Stimulated activated effector memory CD8-positive, alpha-beta T cell treated with anti-CD3 and anti-CD28 coated beads, Interleukin-12 subunit alpha, Interleukin-12 subunit beta, amount 100 ng/mL, for 72 hours (primary cell): ENCODE data around the gene LMNB1.
A peak's percentile ranks its signal among the peaks of the same experiment; 100 is the strongest.
"Not testable (repeated sequence)": the region's sequence is repeated elsewhere in the genome, so short reads cannot be mapped to it uniquely, and the experiment has no call there.

Source experiments
- ATAC-seq: fragments of 150-1000 bp; cut with Tn5 transposase; 2 replicates; pipeline ENCODE4 v1.10.0; 2021
- DNase-seq, 2 donors: peaks; one replicate each; pipeline ENCODE4 v3.0.0; 2021 to 2022; ENCODE audit warnings: low spot score in 2 of 2
- H3K27ac Mint-ChIP-seq: one replicate; pipeline ENCODE4 v1.8.0; 2022; ENCODE audit warnings: mild to moderate bottlenecking, mixed read lengths
- H3K36me3 Mint-ChIP-seq: one replicate; pipeline ENCODE4 v1.8.0; 2022; ENCODE audit warnings: mild to moderate bottlenecking, mixed read lengths
- H3K4me1 Mint-ChIP-seq: one replicate; pipeline ENCODE4 v1.8.0; 2022; ENCODE audit warnings: mixed read lengths
- H3K4me3 Mint-ChIP-seq: one replicate; pipeline ENCODE4 v1.8.0; 2022; ENCODE audit warnings: mild to moderate bottlenecking, mixed read lengths
- H3K9me3 Mint-ChIP-seq: one replicate; pipeline ENCODE4 v1.8.0; 2022; ENCODE audit warnings: mixed read lengths

LMNB1 gene

GRCh38 chr5:126805063-126805462 lies 28.1 kb downstream of the LMNB1 start:
- H3K4me1 Mint-ChIP-seq: peaks cover 26% of the 10 kb centered on the region
- peak overlapping the region; percentile 32 for H3K27ac Mint-ChIP-seq
- ATAC-seq: peak; percentile 72
- no peaks in the 10 kb centered on the region for H3K9me3 Mint-ChIP-seq
- peaks cover 77% of the 10 kb centered on the region for H3K36me3 Mint-ChIP-seq
- H3K4me3 Mint-ChIP-seq: no peak overlapping the region
- DNase-seq: no peak

- Mint-ChIP-seq H3K4me1 (peaks cover 38% of the 10 kb centered on the region), H3K36me3 (peaks cover 100% of the 10 kb centered on the region), H3K27ac (no peak overlapping the region), H3K9me3 (no peaks in the 10 kb centered on the region), H3K4me3 (no peak overlapping the region)
- DNase-seq (no peak), ATAC-seq (no peak)
Observed at GRCh38 chr5:126808521-126808988, 31.6 kb downstream of the LMNB1 start.

- H3K4me1 Mint-ChIP-seq: peaks cover 40% of the 10 kb centered on the region
- H3K4me3 Mint-ChIP-seq: no peak overlapping the region
- DNase-seq (no peak), ATAC-seq (no peak)
- peak overlapping the region; percentile 94 for H3K27ac Mint-ChIP-seq
- peaks cover 100% of the 10 kb centered on the region for H3K36me3 Mint-ChIP-seq
- H3K9me3 Mint-ChIP-seq: no peaks in the 10 kb centered on the region
Observed at GRCh38 chr5:126809916-126810315, 33.0 kb downstream of the LMNB1 start.

GRCh38 chr5:126810596-126811380 lies 33.9 kb downstream of the LMNB1 start:
- H3K4me3 Mint-ChIP-seq: peak overlapping the region; percentile 58
- H3K36me3 Mint-ChIP-seq: peaks cover 100% of the 10 kb centered on the region
- peak overlapping the region; percentile 94 for H3K27ac Mint-ChIP-seq
- no peak for ATAC-seq
- H3K9me3 Mint-ChIP-seq: no peaks in the 10 kb centered on the region
- DNase-seq: no peak
- H3K4me1 Mint-ChIP-seq: peaks cover 34% of the 10 kb centered on the region

- Mint-ChIP-seq H3K9me3 (no peaks in the 10 kb centered on the region), H3K36me3 (peaks cover 100% of the 10 kb centered on the region), H3K4me1 (peaks cover 39% of the 10 kb centered on the region), H3K27ac (peak overlapping the region; percentile 94), H3K4me3 (peak overlapping the region; percentile 58)
- peak; percentile 96 for ATAC-seq
- peak; percentile 9 to 75 for DNase-seq
Observed at GRCh38 chr5:126811515-126812198, 34.7 kb downstream of the LMNB1 start.

GRCh38 chr5:126812199-126812570 lies 35.2 kb downstream of the LMNB1 start:
- H3K4me1 Mint-ChIP-seq: peaks cover 41% of the 10 kb centered on the region
- DNase-seq (no peak), ATAC-seq (no peak)
- H3K9me3 Mint-ChIP-seq: no peaks in the 10 kb centered on the region
- peak overlapping the region; percentile 58 for H3K4me3 Mint-ChIP-seq
- peaks cover 100% of the 10 kb centered on the region for H3K36me3 Mint-ChIP-seq
- peak overlapping the region; percentile 94 for H3K27ac Mint-ChIP-seq

GRCh38 chr5:126813799-126814198 lies 36.9 kb downstream of the LMNB1 start:
- Mint-ChIP-seq H3K36me3 (peaks cover 100% of the 10 kb centered on the region), H3K4me1 (peaks cover 41% of the 10 kb centered on the region), H3K27ac (peak overlapping the region; percentile 75)
- DNase-seq, H3K4me3 Mint-ChIP-seq, ATAC-seq, H3K9me3 Mint-ChIP-seq: not testable (repeated sequence)

GRCh38 chr5:126814721-126815404 lies 37.9 kb downstream of the LMNB1 start:
- H3K36me3 Mint-ChIP-seq: peaks cover 100% of the 10 kb centered on the region
- no peak for DNase-seq
- H3K9me3 Mint-ChIP-seq: no peaks in the 10 kb centered on the region
- H3K27ac Mint-ChIP-seq: peak overlapping the region; percentile 75
- peaks cover 40% of the 10 kb centered on the region for H3K4me1 Mint-ChIP-seq
- ATAC-seq: no peak
- no peak overlapping the region for H3K4me3 Mint-ChIP-seq

GRCh38 chr5:126816649-126817048 lies 39.7 kb downstream of the LMNB1 start:
- DNase-seq (no peak), ATAC-seq (no peak)
- Mint-ChIP-seq H3K4me1 (peaks cover 27% of the 10 kb centered on the region), H3K9me3 (no peaks in the 10 kb centered on the region), H3K36me3 (peaks cover 100% of the 10 kb centered on the region), H3K27ac (peak overlapping the region; percentile 67), H3K4me3 (peak overlapping the region; percentile 10)

- no peaks in the 10 kb centered on the region for H3K9me3 Mint-ChIP-seq
- no peak overlapping the region for H3K27ac Mint-ChIP-seq
- H3K36me3 Mint-ChIP-seq: peaks cover 100% of the 10 kb centered on the region
Observed at GRCh38 chr5:126818736-126819135, 41.8 kb downstream of the LMNB1 start.

GRCh38 chr5:126819253-126819652 lies 42.3 kb downstream of the LMNB1 start:
- H3K4me1 Mint-ChIP-seq: peaks cover 16% of the 10 kb centered on the region
- H3K27ac Mint-ChIP-seq: no peak overlapping the region
- ATAC-seq (no peak), DNase-seq (no peak)
- no peaks in the 10 kb centered on the region for H3K9me3 Mint-ChIP-seq
- peaks cover 100% of the 10 kb centered on the region for H3K36me3 Mint-ChIP-seq
- H3K4me3 Mint-ChIP-seq: no peak overlapping the region

More at GRCh38 chr5:126818736-126819135, 41.8 kb downstream of the LMNB1 start:
- ATAC-seq (no peak), DNase-seq (no peak)
- H3K4me3 Mint-ChIP-seq: no peak overlapping the region
- peaks cover 20% of the 10 kb centered on the region for H3K4me1 Mint-ChIP-seq

- ATAC-seq: no peak
- Mint-ChIP-seq H3K4me3 (no peak overlapping the region), H3K4me1 (peaks cover under 1% of the 10 kb centered on the region), H3K36me3 (peaks cover 100% of the 10 kb centered on the region), H3K9me3 (no peaks in the 10 kb centered on the region), H3K27ac (no peak overlapping the region)
- DNase-seq: no peak
Observed at GRCh38 chr5:126826619-126827215, 49.8 kb downstream of the LMNB1 start.

- no peak overlapping the region for H3K4me3 Mint-ChIP-seq
- H3K27ac Mint-ChIP-seq: peak overlapping the region; percentile 43
- DNase-seq (no peak), ATAC-seq (no peak)
- H3K4me1 Mint-ChIP-seq: no peaks in the 10 kb centered on the region
- no peaks in the 10 kb centered on the region for H3K9me3 Mint-ChIP-seq
- peaks cover 100% of the 10 kb centered on the region for H3K36me3 Mint-ChIP-seq
Observed at GRCh38 chr5:126829098-126829497, 52.2 kb downstream of the LMNB1 start.

GRCh38 chr5:126830061-126830460 lies 53.1 kb downstream of the LMNB1 start:
- H3K9me3 Mint-ChIP-seq: no peaks in the 10 kb centered on the region
- no peaks in the 10 kb centered on the region for H3K4me1 Mint-ChIP-seq
- H3K36me3 Mint-ChIP-seq: peaks cover 100% of the 10 kb centered on the region
- DNase-seq: no peak
- H3K27ac Mint-ChIP-seq: no peak overlapping the region
- no peak overlapping the region for H3K4me3 Mint-ChIP-seq
- ATAC-seq: no peak

GRCh38 chr5:126831156-126831555 lies 54.2 kb downstream of the LMNB1 start:
- ATAC-seq: no peak
- H3K27ac Mint-ChIP-seq: no peak overlapping the region
- H3K4me3 Mint-ChIP-seq: no peak overlapping the region
- H3K4me1 Mint-ChIP-seq: no peaks in the 10 kb centered on the region
- DNase-seq: no peak
- H3K9me3 Mint-ChIP-seq: no peaks in the 10 kb centered on the region
- H3K36me3 Mint-ChIP-seq: peaks cover 100% of the 10 kb centered on the region
